KMS-11 (cell line): ENCODE data around the gene BATF.

Experiments used
- H2AFZ ChIP-seq: fragments of 200-600 bp; sonication (generic); 2 replicates; pipeline ENCODE4 v1.6.1; 2016; ENCODE audit warnings: antibody characterized with exemption, mixed run types, low read depth
- H3K27ac ChIP-seq: fragments of 200-600 bp; sonication (generic); 2 replicates; pipeline ENCODE4 v1.6.1; 2016; ENCODE audit warnings: mild to moderate bottlenecking, mixed run types
- H3K27me3 ChIP-seq: fragments of 200-600 bp; sonication (generic); 2 replicates; pipeline ENCODE4 v1.6.1; 2017; ENCODE audit warnings: mild to moderate bottlenecking, low read depth, mixed run types, moderate library complexity; ENCODE audit not compliant: insufficient read depth
- H3K36me3 ChIP-seq: fragments of 200-600 bp; sonication (generic); 2 replicates; pipeline ENCODE4 v1.6.1; 2017; ENCODE audit warnings: mild to moderate bottlenecking, mixed run types; ENCODE audit not compliant: insufficient read depth
- H3K4me1 ChIP-seq: fragments of 200-600 bp; sonication (generic); 2 replicates; pipeline ENCODE4 v1.6.1; 2016; ENCODE audit warnings: mild to moderate bottlenecking, low read depth, mixed run types; ENCODE audit not compliant: poor library complexity, severe bottlenecking
- H3K4me2 ChIP-seq: fragments of 200-600 bp; sonication (generic); 2 replicates; pipeline ENCODE4 v1.7.0; 2016; ENCODE audit warnings: mild to moderate bottlenecking, mixed run types
- H3K4me3 ChIP-seq: fragments of 200-600 bp; sonication (generic); IDR thresholded peaks from 2 replicates; pipeline ENCODE4 v1.6.1; 2017; ENCODE audit warnings: low read depth, low read length, mixed read lengths; ENCODE audit not compliant: insufficient read depth
- H3K79me2 ChIP-seq: fragments of 200-600 bp; sonication (generic); 2 replicates; pipeline ENCODE4 v1.6.1; 2016; ENCODE audit warnings: low read depth, mixed run types; ENCODE audit not compliant: insufficient read depth
- H3K9ac ChIP-seq: fragments of 200-600 bp; sonication (generic); 2 replicates; pipeline ENCODE4 v1.6.1; 2016; ENCODE audit warnings: mild to moderate bottlenecking, mixed run types
- H4K20me1 ChIP-seq: fragments of 200-600 bp; sonication (generic); 2 replicates; pipeline ENCODE4 v1.6.1; 2016; ENCODE audit warnings: mild to moderate bottlenecking, mixed run types; ENCODE audit not compliant: insufficient read depth
- CTCF ChIP-seq: fragments of 200-600 bp; sonication (generic); conservative IDR thresholded peaks from 2 replicates; pipeline ENCODE4 v1.6.1; 2017; ENCODE audit warnings: low read depth, mild to moderate bottlenecking, antibody characterized with exemption, low read length, moderate library complexity, mixed read lengths

Gene BATF

GRCh38 chr14:75487155-75487671 is 35.1 kb upstream of the BATF start:
- Histone ChIP-seq H4K20me1 (no peaks in the 10 kb centered on the region), H3K4me2 (no peak overlapping the region), H2AFZ (no peak overlapping the region), H3K36me3 (no peaks in the 10 kb centered on the region), H3K79me2 (no peaks in the 10 kb centered on the region), H3K9ac (no peak overlapping the region), H3K27ac (no peak overlapping the region), H3K4me1 (no peaks in the 10 kb centered on the region), H3K4me3 (no peak overlapping the region), H3K27me3 (no peaks in the 10 kb centered on the region)
- TF ChIP-seq CTCF, result no peak

- peaks cover under 1% of the 10 kb centered on the region for H3K4me1 ChIP-seq
- peak overlapping the region; percentile 79 for H2AFZ ChIP-seq
- H4K20me1 ChIP-seq, result no peaks in the 10 kb centered on the region
- H3K36me3 ChIP-seq, result no peaks in the 10 kb centered on the region
- H3K79me2 ChIP-seq, result no peaks in the 10 kb centered on the region
- no peaks in the 10 kb centered on the region for H3K27me3 ChIP-seq
- H3K27ac ChIP-seq, result peak overlapping the region; percentile 60; the same call in 1 of the 2 replicates
- H3K4me2 ChIP-seq, result peak overlapping the region; percentile 54; the same call in 1 of the 2 replicates
- TF ChIP-seq CTCF, result no peak
- peak overlapping the region; percentile 50; the same call in 1 of the 2 replicates for H3K9ac ChIP-seq
- H3K4me3 ChIP-seq, result no peak overlapping the region
Observed at GRCh38 chr14:75489480-75489837, 32.8 kb upstream of the BATF start.

- Histone ChIP-seq H3K4me3 (no peak overlapping the region), H3K79me2 (no peaks in the 10 kb centered on the region), H3K27ac (no peak overlapping the region), H3K36me3 (no peaks in the 10 kb centered on the region), H2AFZ (no peak overlapping the region), H3K27me3 (no peaks in the 10 kb centered on the region), H4K20me1 (no peaks in the 10 kb centered on the region), H3K4me1 (peaks cover 21% of the 10 kb centered on the region), H3K4me2 (no peak overlapping the region), H3K9ac (no peak overlapping the region)
- no peak for TF ChIP-seq CTCF
Observed at GRCh38 chr14:75491376-75491978, 30.8 kb upstream of the BATF start.

GRCh38 chr14:75492832-75493591 is 29.3 kb upstream of the BATF start:
- no peak overlapping the region for H3K4me2 ChIP-seq
- TF ChIP-seq CTCF, result no peak
- no peaks in the 10 kb centered on the region for H3K79me2 ChIP-seq
- H3K27ac ChIP-seq, result no peak overlapping the region
- H3K4me1 ChIP-seq, result peaks cover 24% of the 10 kb centered on the region
- no peaks in the 10 kb centered on the region for H3K27me3 ChIP-seq
- H3K36me3 ChIP-seq, result no peaks in the 10 kb centered on the region
- H3K4me3 ChIP-seq, result no peak overlapping the region
- no peak overlapping the region for H2AFZ ChIP-seq
- no peaks in the 10 kb centered on the region for H4K20me1 ChIP-seq
- no peak overlapping the region for H3K9ac ChIP-seq
